Prostate gland (tissue), 2 donors: ENCODE results near the gene FBXO5.

Experiments used
- POLR2A ChIP-seq: fragments of 450-650 bp; IDR thresholded peaks from one replicate; pipeline ENCODE4 v1.6.1; 2016; ENCODE audit warnings: antibody characterized with exemption, mild to moderate bottlenecking
- POLR2AphosphoS5 ChIP-seq: sonication (generic); formaldehyde crosslinking; IDR thresholded peaks from one replicate; pipeline ENCODE4 v1.6.1; 2017; ENCODE audit warnings: antibody characterized with exemption
- TF ChIP-seq, protein P1 (sequence below), 4 experiments: fragments of 200-600 bp in 2 of 4; fragments of 450-650 bp in 2 of 4; sonication (generic) in 2 of 4; IDR thresholded peaks; 1 replicate in 3 of 4; 2 replicates in 1 of 4; pipeline ENCODE4 v1.5.1; 2016 to 2019; ENCODE audit warnings: antibody characterized with exemption in 4 of 4, mild to moderate bottlenecking in 2 of 4, moderate library complexity in 2 of 4

DNA sequence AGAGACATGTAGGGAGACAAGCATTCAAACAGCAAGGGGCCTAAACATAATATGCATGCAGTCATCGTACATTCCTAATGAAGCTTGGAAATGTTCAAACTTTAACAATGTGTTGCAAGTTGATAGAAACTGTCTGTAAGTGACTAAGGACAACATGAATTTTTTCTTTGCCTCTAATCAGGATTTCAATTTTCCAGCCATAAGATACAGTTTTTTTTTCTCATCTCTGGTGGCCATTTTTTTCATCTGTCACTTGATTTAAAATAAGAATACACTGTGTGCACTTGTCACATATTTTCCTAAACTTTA, 41.8 kb upstream of the FBXO5 start:
- TF ChIP-seq, protein P1, sequence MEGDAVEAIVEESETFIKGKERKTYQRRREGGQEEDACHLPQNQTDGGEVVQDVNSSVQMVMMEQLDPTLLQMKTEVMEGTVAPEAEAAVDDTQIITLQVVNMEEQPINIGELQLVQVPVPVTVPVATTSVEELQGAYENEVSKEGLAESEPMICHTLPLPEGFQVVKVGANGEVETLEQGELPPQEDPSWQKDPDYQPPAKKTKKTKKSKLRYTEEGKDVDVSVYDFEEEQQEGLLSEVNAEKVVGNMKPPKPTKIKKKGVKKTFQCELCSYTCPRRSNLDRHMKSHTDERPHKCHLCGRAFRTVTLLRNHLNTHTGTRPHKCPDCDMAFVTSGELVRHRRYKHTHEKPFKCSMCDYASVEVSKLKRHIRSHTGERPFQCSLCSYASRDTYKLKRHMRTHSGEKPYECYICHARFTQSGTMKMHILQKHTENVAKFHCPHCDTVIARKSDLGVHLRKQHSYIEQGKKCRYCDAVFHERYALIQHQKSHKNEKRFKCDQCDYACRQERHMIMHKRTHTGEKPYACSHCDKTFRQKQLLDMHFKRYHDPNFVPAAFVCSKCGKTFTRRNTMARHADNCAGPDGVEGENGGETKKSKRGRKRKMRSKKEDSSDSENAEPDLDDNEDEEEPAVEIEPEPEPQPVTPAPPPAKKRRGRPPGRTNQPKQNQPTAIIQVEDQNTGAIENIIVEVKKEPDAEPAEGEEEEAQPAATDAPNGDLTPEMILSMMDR (IDR thresholded peaks at IDR 0.05): no peak
- TF ChIP-seq POLR2A (no peak), POLR2AphosphoS5 (no peak)
